Stimulated activated CD4-positive, alpha-beta T cell treated with anti-CD3 and anti-CD28 coated beads, Interleukin-15, amount 100 ng/mL, for 1 hour (primary cell): Measurements from ENCODE around the gene SMCO1.
"Not testable (repeated sequence)": the region's sequence is repeated elsewhere in the genome, so short reads cannot be mapped to it uniquely, and the experiment has no call there.

ENCODE experiments used
- DNase-seq, 2 donors: peaks; one replicate each; pipeline ENCODE4 v3.0.0-alpha.2; 2020; ENCODE audit warnings: low read depth in 1 of 2, low spot score in 1 of 2

Gene SMCO1

GRCh38 chr3:196523841-196524240 lies 8.7 kb upstream of the SMCO1 start:
- no peak for DNase-seq

GRCh38 chr3:196521291-196521690 lies 6.1 kb upstream of the SMCO1 start:
- not testable (repeated sequence) for DNase-seq

GRCh38 chr3:196519718-196520082 lies 4.6 kb upstream of the SMCO1 start:
- DNase-seq, result no peak

- DNase-seq, result peak in 1 of 2 donors; percentile 15
Measured at GRCh38 chr3:196518966-196519717, 4.0 kb upstream of the SMCO1 start.

GRCh38 chr3:196517919-196518318 lies 2.8 kb upstream of the SMCO1 start:
- no peak for DNase-seq

GRCh38 chr3:196517162-196517800 lies 2.1 kb upstream of the SMCO1 start:
- DNase-seq, result no peak

- no peak for DNase-seq
Measured at GRCh38 chr3:196514350-196514716, 813 bp downstream of the SMCO1 start.

GRCh38 chr3:196513697-196514349 lies 1.3 kb downstream of the SMCO1 start:
- no peak for DNase-seq

- DNase-seq, result not testable (repeated sequence)
Measured at GRCh38 chr3:196511646-196512425, 3.3 kb downstream of the SMCO1 start.

GRCh38 chr3:196511108-196511507 lies 4.0 kb downstream of the SMCO1 start:
- not testable (repeated sequence) for DNase-seq

- DNase-seq, result no peak
Measured at GRCh38 chr3:196506687-196507086, 8.5 kb downstream of the SMCO1 start.

- DNase-seq, result no peak
Measured at GRCh38 chr3:196504556-196504955, 10.6 kb downstream of the SMCO1 start.

GRCh38 chr3:196504077-196504398 lies 11.1 kb downstream of the SMCO1 start:
- DNase-seq, result not testable (repeated sequence)

GRCh38 chr3:196503196-196504076 lies 11.7 kb downstream of the SMCO1 start, which contains the start of gene RNF168:
RNF168 (minus strand) TSS chr3:196503768; CDS start chr3:196503173, 595 bp downstream.
- DNase-seq, result peak; percentile 78 to 91

GRCh38 chr3:196502775-196503195 lies 12.4 kb downstream of the SMCO1 start:
- DNase-seq, result peak; percentile 10 to 32

GRCh38 chr3:196501316-196502044 lies 13.7 kb downstream of the SMCO1 start:
- DNase-seq, result no peak

- no peak for DNase-seq
Measured at GRCh38 chr3:196499807-196500524, 15.2 kb downstream of the SMCO1 start.

GRCh38 chr3:196499061-196499460 lies 16.1 kb downstream of the SMCO1 start:
- DNase-seq, result no peak

- no peak for DNase-seq
Measured at GRCh38 chr3:196498297-196498696, 16.8 kb downstream of the SMCO1 start.
